ENCODE results near the gene TTC9C.
"Not testable (repeated sequence)": the region's sequence is repeated elsewhere in the genome, so short reads cannot be mapped to it uniquely, and the experiment has no call there.

Gene TTC9C, protein sequence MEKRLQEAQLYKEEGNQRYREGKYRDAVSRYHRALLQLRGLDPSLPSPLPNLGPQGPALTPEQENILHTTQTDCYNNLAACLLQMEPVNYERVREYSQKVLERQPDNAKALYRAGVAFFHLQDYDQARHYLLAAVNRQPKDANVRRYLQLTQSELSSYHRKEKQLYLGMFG

DNA sequence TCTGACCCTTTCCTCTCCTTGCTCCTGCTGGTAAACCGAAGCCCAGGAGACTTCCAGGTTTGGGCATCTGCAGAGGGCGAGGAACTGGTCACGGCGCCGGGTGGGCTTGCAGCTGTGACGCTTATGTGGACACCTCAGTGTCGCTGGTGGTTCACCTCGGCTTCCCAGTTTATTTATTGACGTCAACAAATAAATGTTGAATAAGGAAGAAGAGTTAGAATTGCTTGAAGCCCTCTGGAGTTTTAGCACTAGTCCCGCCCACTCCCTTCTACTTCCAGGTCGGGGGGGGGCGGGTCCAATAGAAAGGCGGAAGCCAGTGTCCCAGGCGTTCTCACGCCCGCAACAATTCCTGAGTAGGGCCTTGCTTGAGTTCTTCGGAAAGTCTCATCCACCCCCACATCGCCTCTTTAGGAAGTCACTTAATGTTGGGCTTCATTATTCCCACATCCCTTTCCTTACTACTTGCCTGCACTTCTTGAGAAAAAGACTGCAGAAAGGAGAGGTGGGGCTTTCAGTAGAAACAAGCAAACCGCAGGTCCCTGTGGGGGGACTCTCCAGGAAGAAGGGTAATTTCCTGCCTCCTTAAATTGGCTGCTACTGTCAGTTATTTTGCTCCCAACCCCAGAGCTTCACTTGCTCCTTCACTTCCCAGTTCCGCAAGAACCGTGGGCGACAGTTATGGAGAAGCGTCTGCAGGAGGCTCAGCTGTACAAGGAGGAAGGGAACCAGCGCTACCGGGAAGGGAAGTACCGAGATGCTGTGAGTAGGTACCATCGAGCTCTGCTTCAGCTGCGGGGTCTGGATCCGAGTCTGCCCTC lies at the start of gene TTC9C:
Gene TTC9C (plus strand): TSS at position 316 of the 818 bp plus-strand sequence. CDS start 363 bp downstream, at position 679.
- DNase-seq (ENCODE audit: low spot score) = peak; percentile 82

DNA sequence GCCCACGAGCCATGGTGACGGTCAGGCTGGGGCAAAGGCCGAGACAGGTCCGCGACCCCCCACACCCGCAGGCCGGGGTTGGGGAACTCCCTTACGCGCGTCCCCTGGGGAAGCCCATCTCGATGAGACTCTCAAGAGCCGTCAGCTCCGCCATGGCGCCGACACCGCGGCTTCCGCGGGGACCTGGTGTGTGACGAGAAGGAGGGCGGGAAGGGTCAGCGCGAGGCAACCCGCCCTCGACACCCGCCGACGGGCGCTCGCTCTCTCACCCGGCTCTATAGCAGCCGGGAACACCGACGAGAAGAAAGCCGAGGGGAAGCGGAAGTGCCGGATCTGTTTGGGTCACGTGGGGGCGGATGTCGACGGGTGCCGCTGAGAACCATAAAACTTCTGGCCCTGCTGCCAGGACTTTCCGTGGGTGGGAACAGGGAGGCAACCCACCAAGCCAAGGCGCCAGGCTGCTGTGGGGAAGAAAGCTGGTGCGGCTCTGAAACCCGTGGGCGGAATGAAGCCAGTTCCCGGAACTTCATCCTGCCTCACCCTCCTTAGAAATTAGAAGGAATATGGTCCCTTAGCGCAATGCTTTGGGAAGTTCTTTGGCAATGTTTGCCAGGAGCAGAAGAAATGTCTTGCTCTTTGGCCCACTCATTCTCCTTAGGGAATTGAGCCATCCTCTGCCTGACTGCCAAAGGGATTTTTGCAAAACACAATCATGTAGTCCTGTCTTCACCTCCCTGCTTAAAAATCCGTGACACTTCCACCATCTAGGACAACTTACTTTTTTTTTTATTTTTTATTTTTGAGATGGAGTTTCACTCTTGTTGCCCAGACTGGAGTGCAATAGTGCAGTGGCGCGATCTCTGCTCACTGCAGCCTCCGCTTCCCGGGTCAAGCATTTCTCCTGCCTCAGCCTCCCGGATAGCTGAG lies 49.3 kb upstream of the TTC9C start, which contains the start of gene UBXN1:
Gene UBXN1 (minus strand): TSS at position 304 of the 927 bp plus-strand sequence. CDS start 150 bp downstream, at position 154.
- peak; percentile 90 for DNase-seq (ENCODE audit: low spot score)

DNA sequence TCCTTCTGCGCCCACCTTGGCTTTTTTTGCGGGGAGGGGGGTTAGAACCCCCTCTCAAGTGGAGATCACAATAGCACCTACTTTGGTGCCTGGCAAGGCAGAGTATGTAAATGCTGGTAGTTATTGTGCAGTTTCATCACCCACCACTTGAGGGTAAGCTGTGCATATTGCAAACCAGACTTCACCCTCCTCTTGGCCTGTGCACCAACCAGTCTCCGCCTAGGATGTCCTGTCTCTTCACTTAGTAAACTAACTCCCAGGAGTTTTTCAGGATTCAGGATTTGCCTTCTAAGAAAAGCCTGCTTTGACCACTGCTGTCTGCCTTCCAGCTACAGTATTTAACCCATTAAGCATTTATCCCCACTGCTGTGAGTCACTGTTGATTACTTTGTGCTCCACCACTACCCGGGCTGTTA lies 47.5 kb upstream of the TTC9C start:
- no peak for DNase-seq (ENCODE audit: low spot score)

DNA sequence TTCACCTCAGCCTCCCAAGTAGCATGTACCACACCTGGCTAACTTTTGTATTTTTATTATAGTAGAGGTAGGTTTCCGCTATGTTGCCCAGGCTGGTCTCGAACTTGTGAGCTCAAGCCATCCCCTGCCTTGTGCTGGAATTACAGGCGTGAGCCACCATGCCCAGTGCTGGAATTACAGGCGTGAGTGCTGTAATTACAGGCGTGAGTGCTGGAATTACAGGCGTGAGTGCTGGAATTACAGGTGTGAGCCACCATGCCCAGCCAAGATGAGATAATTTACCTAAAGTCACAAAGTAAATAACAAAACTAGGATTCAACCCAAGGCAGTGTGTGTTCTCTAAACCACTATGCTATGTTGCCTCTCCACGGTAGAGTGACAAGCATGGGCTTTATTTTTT lies 45.8 kb upstream of the TTC9C start:
- no peak for DNase-seq (ENCODE audit: low spot score)

DNA sequence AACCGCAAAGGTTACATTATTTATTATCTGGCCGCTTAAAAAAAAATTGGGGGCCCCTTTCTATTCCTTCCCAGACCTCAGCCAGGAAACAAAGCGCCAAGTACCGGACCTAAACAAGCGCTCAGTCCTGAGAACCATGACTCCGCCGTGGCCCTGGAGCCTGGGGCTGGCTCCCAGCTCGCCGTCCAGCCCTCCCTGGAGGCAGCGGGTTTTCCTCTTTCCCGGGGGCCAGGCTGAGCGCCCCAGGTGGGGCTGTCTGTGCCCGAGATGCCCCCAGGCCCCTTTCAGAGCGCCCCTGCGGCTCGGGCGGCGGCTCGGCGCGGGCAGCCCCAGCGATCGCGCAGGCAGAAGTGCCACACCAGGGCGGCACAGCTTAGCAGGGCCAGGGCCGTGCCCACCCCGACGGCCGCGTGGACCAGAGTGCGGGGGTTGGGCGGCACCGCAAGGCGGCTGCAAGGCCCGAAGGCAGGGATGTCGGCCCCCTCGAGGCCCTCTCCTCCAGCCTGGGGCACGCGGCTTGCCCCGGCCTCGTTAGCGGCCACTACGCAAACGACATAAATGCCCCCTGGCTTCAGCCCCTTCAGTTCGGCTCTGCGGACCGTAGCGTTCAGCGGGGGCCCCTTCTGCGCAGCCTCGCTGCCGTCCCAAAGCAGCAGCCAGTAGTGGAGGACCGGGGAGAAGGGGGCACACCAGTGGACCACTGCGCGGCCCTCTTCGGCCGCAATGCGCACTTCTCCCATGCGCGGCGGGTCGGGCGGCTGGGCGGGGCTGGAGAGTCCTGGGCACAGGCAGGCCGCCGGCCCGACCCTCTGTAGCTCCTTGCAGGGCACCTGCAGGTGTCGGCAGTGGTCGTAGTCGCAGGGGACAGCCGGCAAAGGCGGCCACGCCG lies 40.5 kb upstream of the TTC9C start:
- DNase-seq (ENCODE audit: low spot score) = no peak

DNA sequence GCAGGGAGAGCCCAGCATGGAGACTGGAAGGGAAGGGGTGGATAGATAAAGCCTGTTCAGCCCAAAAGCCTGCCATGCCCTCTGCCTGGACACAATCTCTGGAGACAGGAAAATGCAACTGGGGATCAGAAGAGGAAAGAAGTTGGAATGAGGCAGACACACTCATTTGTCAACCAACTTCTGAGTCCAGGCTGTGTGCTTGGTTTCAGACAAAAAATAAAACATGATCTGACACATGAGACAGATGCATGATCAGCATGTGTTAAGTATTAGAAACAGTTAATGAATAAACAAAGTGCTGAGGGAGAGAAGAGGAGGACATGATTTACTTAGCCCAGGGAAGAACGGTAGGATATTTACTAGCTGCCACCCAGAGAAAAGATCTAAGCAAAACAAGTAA lies 39.8 kb upstream of the TTC9C start:
- no peak for DNase-seq (ENCODE audit: low spot score)

DNA sequence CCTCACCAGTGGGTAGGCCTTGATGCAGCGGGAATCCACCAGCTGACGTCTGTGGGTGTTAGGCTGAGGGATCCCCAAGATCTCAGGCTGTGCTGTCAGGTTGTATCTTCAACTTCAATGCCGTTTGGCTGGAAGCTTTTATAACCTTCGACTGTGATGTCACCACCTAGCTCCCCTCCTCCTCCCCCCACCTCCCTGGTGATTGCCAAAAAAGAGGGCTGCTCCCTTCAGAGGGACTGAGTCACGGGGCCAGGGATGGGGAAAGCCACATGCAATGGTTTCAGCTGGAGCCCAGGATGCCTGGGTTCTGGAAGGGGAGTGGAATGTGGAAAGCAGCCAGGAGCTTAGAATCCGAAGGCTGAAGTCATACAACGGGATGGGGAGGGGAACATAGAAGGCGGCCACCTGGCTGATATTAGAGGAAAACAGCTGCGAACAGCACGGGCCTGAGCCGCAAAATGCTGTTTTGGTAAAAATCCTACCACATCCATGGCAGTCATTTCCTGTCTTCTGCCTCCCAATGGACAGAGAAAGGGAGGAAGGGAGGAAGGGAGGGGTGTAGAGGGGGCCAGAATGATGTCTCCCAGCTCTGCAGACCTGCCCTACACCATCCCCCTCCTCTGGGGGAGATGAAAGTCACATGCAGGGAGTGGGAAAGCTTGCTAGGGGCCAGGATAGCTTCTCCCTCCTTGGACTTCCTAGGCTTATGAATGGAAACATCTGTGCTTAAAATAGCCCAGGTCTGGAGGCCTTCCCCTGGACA lies 38.7 kb upstream of the TTC9C start, which contains the start of gene LRRN4CL:
Gene LRRN4CL (minus strand): TSS at position 110 of the 763 bp plus-strand sequence. CDS start 1,022 bp downstream, outside the sequence.
- no peak for DNase-seq (ENCODE audit: low spot score)

DNA sequence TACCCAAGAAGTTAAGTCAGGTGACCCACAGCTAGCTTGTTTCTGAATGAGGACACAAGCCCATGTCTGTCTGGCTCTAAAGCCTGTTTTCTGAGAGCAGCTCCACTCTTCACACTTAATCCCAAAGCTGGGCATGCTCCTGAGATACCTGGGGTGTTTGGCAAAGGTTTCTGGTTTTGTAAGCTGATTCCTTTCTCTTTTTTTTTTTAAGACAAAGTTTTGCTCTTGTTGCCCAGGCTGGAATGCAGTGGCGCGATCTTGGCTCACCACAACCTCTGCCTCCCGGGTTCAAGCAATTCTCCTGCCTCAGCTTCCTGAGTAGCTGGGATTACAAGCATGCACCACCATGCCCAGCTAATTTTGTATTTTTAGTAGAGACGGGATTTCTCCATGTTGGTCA lies 34.7 kb upstream of the TTC9C start:
- not testable (repeated sequence) for DNase-seq (ENCODE audit: low spot score)

DNA sequence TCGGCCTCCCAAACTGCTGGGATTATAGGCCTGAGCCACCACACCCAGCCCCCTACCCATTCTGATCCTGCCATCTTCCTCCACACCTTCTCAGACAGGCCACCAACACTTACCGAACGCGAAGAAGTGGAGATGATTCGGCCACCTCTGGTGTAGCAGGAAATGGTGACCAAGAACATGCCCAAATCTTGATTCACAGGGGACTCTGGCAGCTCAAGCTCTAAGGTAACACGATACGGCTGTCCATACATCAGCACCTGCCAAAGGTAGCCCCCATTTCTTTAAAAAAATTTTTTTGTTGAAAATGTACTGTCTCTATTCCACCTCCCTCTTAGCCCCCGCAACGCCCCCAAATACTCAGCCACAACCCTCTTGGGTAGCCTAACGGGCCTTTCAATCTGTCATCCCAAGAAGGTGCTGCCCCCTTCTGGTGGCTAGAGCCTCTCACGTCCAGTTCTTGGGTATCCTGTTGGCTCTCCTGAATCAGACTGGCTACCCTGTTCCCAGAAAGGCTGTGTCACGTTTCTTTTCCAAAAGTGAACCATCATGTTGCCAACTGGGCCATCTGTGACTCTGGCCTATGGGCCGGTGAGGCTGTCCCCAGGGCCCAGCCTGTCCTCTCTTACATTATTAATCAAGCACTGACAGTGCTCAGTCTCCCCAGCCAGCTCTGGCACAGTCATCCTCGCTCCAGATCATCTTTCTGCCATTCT lies 33.7 kb upstream of the TTC9C start:
- peak; percentile 81 for DNase-seq (ENCODE audit: low spot score)

DNA sequence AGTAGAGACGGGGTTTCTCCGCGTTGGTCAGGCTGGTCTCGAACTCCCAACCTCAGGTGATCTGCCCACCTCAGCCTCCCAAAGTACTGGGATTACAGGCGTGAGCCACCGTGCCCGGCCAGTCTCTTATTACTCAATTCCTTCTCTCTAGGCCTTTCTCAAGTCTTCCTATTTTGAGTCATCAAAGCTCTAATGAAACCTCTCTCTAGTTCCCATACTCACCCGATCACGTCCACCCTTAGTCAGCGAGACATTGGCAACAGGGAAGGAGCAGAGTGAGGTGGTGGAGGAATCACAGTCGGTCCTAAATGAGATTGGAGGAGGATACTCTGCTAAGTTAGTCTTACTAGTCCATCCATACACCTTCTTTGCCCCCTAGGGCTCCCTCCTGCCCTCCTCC lies 26.0 kb upstream of the TTC9C start:
- DNase-seq (ENCODE audit: low spot score) = no peak

DNA sequence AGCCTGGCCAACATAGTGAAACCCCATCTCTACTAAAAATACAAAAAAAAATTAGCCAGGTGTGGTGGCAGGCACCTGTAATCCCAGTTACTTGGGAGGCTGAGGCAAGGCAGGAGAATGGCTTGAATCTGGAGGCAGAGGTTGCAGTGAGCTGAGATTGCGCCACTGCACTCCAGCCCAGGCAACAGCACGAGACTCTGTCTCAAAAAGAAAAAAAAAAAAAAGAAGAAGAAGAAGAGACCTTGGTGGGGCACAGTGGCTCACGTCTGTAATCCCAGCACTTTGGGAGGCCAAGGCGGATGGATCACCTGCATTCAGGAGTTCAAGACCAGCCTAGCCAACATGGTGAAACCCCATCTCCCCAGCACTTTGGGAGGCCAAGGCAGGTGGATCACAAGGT lies 24.4 kb upstream of the TTC9C start:
- DNase-seq (ENCODE audit: low spot score) = not testable (repeated sequence)

DNA sequence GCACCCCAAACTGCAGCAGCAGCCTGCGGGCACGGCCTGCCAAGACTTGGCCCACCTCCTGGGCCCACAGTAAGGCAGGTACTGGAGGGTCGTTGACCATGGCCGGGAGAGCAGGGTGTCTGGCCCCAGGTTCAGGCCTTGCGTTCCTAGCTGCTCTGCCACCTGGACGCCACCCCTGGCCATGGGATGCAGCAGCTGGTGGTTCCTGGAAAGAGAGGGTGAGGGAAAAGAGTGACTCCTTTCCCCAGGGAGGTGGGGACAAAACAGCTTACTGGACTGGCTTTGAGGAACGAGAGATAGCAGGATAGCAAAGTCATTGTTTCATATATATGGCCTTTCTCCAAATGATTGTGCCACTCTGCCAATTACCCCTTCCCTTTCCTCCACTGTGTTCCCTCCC lies 22.9 kb upstream of the TTC9C start:
- no peak for DNase-seq (ENCODE audit: low spot score)

DNA sequence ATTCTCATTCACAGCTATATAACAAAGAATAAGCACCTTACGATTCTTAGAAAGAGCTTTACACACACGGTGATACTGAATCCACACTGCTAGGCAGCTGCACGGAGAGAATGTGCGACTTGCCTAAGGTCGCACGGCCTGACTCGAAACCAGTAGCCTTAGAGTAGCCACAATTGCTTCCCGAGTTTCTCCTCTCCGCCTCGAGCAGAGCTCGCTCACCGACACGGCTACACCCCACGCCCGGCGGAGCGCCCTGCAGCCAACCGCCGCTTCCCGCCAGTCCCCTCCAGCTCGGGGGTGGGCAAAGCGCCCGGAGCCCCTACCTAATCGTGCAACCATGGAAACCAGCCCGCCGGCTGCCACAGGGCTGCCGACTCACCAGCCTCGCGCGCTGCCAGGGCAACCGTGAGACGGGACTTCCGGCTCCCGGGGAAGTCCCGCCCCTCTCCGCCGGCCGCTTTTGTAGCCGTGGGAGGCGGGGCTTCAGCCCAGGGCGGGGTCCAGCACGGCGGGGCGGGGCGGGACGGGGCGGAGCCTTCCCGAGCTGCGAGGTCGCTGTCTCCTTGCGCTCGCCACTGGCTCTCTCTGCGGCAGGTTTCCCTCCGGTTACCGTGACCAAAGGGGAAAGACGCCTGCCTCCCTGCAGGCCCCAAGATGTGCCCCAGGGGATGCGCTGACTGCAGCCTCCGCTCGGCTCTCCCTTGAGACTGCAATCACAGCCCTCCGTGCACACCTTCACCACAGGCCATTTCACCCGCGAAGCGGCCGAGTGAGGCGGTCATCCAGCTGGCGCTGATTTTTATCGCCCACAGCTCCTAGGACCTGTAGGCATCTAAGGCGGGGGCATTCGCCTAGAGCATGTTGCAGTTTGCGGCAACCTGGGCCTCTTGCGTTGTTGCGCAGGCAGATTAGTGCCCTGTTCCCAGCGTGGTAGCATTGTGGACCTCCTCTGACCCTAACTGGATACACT lies 22.1 kb upstream of the TTC9C start:
- peak; percentile 95 for DNase-seq (ENCODE audit: low spot score)

DNA sequence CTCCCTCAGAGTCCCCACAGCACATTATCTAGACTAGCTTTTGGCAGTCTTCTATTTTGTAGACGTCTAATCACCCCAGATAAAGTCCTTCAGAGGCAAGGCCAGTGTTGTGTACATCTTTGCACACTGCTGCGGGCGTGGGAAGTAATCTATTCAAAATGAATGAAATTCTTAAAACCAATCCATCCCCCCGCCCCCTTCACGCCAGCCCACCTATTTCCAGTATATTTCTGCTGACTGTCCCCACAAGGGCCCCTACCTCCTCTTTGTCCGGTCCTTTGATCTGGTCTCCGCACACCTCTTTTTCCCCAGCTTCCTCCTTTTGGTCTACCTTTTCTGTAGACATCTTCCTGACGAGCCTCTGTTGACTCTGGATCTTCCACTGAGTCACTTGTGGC lies 21.4 kb upstream of the TTC9C start:
- DNase-seq (ENCODE audit: low spot score) = no peak

DNA sequence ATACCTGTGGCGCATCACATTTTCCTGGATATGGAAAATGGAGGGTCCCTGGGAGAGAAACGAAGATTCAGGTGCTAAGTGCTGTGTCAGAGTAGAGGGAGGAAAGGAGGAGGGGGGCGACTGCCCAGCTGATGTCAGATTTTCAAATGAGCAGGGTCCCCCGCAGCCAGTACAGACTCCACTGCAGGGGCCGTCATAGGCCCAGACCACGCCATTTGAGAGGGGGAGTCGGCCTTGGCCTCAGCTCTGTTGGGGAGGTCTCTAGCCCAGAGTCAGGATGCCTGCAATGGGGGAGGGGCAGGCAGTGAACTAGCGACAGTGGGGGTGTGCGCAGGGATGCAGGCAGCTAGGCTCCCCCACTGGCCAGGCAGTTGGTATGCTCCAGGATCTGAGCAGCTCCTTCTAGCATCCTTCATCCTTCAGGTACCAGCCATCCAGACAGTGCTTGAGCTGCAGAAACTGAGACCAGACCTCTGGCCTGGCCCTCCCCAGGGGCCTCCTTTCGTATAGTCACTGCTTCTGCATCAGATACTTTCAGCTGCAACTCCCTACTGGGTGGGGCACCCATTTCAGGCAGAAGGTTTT lies 20.9 kb upstream of the TTC9C start, which contains the start of the genes BSCL2 and GNG3:
Gene BSCL2 (minus strand): TSS at position 148 of the 585 bp plus-strand sequence. CDS start 229 bp downstream, outside the sequence.
Gene GNG3 (plus strand): TSS at position 400 of the 585 bp plus-strand sequence. CDS start 620 bp downstream, outside the sequence.
- DNase-seq (ENCODE audit: low spot score) = peak; percentile 73

DNA sequence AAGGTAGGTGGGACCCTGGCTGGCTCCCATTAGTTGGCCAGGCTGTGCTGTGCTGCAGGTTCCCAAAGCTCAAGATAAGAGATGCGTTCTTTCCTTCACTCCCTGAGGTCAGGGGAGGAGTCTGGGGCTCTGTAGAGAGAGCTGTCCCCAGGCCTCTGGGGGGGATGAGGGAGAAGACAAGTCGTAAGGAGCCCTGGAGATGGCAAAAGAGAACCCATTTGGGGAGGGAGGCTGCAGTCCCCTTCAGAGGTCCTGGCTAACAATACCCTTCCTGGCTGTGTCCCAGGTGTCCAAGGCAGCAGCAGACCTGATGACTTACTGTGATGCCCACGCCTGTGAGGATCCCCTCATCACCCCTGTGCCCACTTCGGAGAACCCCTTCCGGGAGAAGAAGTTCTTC lies 19.9 kb upstream of the TTC9C start:
- no peak for DNase-seq (ENCODE audit: low spot score)

DNA sequence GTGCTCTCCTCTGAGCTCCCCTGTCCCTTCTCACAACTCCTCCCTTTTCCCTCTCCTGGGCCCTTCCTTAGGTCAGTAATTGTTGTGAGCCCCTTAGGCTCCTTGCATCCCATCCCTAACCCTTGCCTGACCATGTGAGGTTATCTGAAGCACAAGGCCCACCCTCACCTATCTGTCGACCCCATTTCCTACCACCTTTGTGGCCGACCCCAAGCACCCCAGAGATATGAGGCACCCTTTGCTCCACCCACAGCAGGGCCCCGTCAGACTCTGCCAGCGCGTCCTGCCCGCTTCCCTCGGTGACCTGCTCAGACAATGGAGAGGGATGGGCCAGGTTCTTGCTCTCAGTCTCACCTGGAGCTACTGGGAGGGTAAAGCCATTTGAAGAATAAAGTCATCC lies 19.5 kb upstream of the TTC9C start:
- no peak for DNase-seq (ENCODE audit: low spot score)
